Ecto neural progenitor cell (in vitro differentiated cells): ENCODE data around the gene NEK3.
"Not testable (repeated sequence)": the region's sequence is repeated elsewhere in the genome, so short reads cannot be mapped to it uniquely, and the experiment has no call there.

ENCODE experiments used
- DNase-seq: peaks from one replicate; pipeline ENCODE4 v3.0.0-alpha.2; 2018; ENCODE audit warnings: low spot score

NEK3 gene

DNA sequence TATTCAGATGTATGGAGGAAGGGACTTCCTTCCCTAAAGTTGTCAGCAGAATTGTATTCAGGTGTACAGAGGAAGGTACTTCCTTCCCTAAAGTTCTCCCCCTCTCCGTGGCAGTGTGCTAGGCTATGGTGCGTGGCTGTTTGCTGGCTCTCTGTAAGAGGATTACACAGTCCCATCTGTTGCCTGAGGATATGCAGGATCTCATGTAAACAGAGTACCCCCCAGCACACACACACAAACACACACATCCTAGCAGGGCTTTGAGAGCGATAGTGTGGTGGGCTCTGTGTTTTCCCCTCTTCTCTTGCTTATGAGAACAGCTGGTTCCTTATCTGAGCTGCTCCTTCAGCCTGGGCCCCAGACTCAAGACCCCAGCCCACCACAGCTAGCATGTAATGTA lies 40.8 kb downstream of the NEK3 start:
- DNase-seq: peak; percentile 48

DNA sequence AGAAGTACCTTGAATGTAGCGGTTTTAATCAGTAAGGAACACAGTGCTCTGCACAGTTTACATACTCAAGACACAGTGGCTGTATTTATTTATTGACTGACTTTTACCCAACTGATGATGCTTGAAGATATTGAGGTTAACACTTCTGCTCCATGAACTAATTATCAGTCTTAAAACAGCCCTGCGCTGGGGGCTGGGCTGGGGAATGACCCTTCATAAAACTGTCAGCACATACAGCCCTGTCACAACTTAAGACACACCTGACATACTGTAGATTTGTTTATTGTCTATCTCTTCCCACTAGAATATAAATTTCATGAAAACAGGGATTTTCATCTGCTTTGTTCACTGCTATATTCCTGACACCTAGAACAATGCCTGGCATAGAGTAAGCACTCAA lies 41.3 kb downstream of the NEK3 start:
- no peak for DNase-seq

DNA sequence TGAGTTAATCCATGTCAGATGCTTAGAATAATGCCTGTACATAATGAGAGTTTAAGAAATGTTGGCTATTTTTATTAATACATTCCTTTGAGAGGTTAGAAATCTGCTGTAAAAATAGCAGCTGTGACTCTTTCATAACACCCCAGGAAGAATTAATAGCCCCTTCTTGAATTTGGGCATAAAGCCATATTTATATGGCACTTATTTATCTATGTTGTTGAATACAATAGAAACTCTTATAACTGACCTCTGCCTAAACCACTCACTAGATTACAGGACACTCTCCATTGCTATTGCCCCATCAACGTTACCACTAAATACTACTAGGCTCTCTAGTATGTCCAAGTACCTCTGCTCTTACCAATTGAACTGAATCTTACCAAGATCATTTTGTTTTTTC lies 46.8 kb downstream of the NEK3 start:
- no peak for DNase-seq

GRCh38 chr13:52109116-52109670 lies 50.2 kb downstream of the NEK3 start:
- no peak for DNase-seq

DNA sequence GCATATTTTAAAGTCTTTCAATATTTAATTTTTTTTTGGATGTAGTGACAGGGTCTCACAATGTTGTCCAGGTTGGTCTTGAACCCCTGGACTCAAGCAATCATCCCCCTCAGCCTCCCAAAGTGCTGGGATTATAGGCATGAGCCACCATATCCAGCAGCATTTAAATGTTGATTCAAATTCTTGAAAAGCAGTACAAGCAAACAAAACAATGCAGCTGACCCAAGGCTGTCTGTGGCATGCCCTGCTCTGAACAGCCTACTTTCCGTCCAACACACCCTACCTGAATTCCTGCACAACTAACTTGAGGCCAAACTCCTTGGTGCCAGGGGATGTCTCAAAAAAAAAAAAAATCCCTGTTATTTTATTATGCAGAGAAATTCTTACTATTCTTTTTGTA lies 53.6 kb downstream of the NEK3 start:
- no peak for DNase-seq

DNA sequence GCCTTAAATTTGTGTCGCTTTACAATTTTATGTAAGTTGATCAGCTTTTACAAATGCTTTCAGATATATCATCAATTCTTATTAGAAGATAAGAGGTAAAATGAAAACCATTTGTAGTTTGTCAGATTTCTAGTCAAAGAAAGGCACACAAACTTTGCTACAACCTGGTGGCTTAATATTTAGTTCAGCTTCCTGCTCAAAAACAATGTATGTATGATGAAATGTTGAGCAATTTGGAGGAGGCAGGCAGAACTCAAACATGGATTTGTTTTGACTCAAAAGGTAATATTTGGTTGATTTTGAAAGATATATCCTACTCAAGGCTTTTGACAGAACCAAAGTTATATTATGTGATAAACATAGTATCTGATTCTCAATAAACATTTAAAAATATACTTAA lies 54.8 kb downstream of the NEK3 start:
- DNase-seq: no peak

- DNase-seq: no peak
These were observed 56.0 kb downstream of the NEK3 start for GRCh38 chr13:52103386-52103785.

GRCh38 chr13:52102423-52102822 lies 57.0 kb downstream of the NEK3 start:
- not testable (repeated sequence) for DNase-seq

- no peak for DNase-seq
These were observed 62.2 kb downstream of the NEK3 start for GRCh38 chr13:52097197-52097596.

DNA sequence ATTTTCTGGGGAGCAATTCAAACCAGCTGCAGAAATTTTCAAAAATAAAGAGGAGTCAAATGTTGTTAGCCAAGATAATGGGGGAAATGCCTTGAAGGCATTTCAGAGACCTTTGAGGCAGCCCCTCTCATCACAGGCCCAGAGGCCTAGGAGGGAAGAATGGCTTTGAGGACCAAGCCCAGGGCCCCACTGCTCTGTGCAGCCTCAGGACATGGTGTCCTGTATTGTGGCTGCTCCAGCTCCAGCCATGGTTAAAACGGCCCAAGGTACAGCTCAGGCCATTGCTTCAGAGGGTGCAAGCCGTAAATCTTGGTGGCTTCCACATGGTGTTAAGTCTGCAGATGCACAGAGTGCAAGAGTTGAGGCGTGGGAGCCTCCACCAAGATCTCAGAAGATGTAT lies 62.6 kb downstream of the NEK3 start:
- no peak for DNase-seq

GRCh38 chr13:52096062-52096461 lies 63.3 kb downstream of the NEK3 start:
- no peak for DNase-seq

- DNase-seq: no peak
These were observed 67.3 kb downstream of the NEK3 start for GRCh38 chr13:52092087-52092486.

DNA sequence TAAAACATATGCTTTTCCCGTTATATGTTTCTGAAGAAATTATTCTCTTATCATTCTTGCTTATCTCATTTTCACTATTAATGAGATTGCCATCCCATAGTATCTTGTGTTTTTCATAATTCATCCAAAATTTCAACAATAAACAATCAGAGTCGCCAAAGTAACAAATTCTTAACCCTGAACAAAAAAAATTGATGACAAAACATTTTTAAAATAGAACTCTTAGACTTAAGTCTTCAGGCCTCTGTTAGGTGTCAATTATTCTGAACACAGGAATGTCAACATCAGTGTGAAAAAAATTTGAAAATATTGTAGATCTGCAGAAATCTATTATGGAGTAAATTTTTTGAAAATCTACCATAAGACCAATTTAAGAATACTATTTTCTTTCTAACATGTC lies 67.9 kb downstream of the NEK3 start:
- DNase-seq: no peak

GRCh38 chr13:52085421-52085820 lies 74.0 kb downstream of the NEK3 start:
- DNase-seq: no peak

GRCh38 chr13:52084981-52085380 lies 74.4 kb downstream of the NEK3 start:
- not testable (repeated sequence) for DNase-seq
